PC-9 (cell line): Measurements from ENCODE around the gene HTRA1. TPM values are rescaled to one million over a fixed set of nuclear protein-coding genes. Genes with fewer than 3 reads are reported as not detected.

Source experiments
- BruUV-seq: library from RNA; stranded (reverse); fragments of 400-500 nt; replicated peaks from 2 replicates; lab custom pipeline; 2021; lab: Mats Ljungman, UMichigan
- CTCF ChIA-PET: fragments of 300-600 bp; sonication (Branson Sonifier 250); formaldehyde crosslinking; loops from one replicate; lab custom pipeline; 2022; ENCODE audit warnings: antibody characterized with exemption; lab: Charles Lee
- POLR2A ChIA-PET: fragments of 300-600 bp; sonication (Branson Sonifier 250); formaldehyde crosslinking; loops from one replicate; lab custom pipeline; 2022; ENCODE audit warnings: antibody characterized with exemption; ENCODE audit not compliant: unreplicated experiment; lab: Charles Lee
- DNase-seq, 2 experiments: peaks; one replicate each; pipeline versions ENCODE4 v3.0.0 to v3.0.0-alpha.2; 2015 to 2022; ENCODE audit warnings: mixed read lengths in 1 of 2
- H2AFZ ChIP-seq: fragments of 200-600 bp; sonication (generic); 2 replicates; pipeline ENCODE4 v1.8.1; 2017; ENCODE audit warnings: antibody characterized with exemption
- H3F3A ChIP-seq: fragments of 200-600 bp; sonication (generic); 2 replicates; pipeline ENCODE4 v1.8.1; 2017; ENCODE audit warnings: antibody characterized with exemption, mild to moderate bottlenecking, low read depth; ENCODE audit not compliant: insufficient read depth
- H3K27ac ChIP-seq: fragments of 200-600 bp; sonication (generic); 2 replicates; pipeline ENCODE4 v1.6.1; 2016; ENCODE audit warnings: mixed run types
- H3K27me3 ChIP-seq: fragments of 200-600 bp; sonication (generic); 2 replicates; pipeline ENCODE4 v1.6.1; 2016; ENCODE audit warnings: low read depth, mixed run types; ENCODE audit not compliant: insufficient read depth
- H3K36me3 ChIP-seq: fragments of 200-600 bp; sonication (generic); 2 replicates; pipeline ENCODE4 v1.6.1; 2016; ENCODE audit warnings: low read depth, mixed run types
- H3K4me1 ChIP-seq: fragments of 200-600 bp; sonication (generic); replicated peaks from 2 replicates; pipeline ENCODE4 v1.6.1; 2016; ENCODE audit warnings: mixed run types; ENCODE audit not compliant: insufficient read depth
- H3K4me2 ChIP-seq: fragments of 200-600 bp; sonication (generic); 2 replicates; pipeline ENCODE4 v1.6.1; 2017; ENCODE audit warnings: mixed run types
- H3K4me3 ChIP-seq: fragments of 200-600 bp; sonication (generic); 2 replicates; pipeline ENCODE4 v1.6.1; 2016; ENCODE audit warnings: mixed run types
- H3K79me2 ChIP-seq: fragments of 200-600 bp; sonication (generic); 2 replicates; pipeline ENCODE4 v1.6.1; 2017; ENCODE audit warnings: low read depth, mixed run types
- H3K9me2 ChIP-seq: fragments of 200-600 bp; sonication (generic); 2 replicates; pipeline ENCODE4 v1.8.1; 2017; ENCODE audit warnings: mild to moderate bottlenecking; ENCODE audit not compliant: insufficient read depth
- H3K9me3 ChIP-seq: fragments of 200-600 bp; sonication (generic); 2 replicates; pipeline ENCODE4 v1.8.1; 2016; ENCODE audit warnings: low read depth; ENCODE audit not compliant: insufficient read depth
- H4K20me1 ChIP-seq: fragments of 200-600 bp; sonication (generic); 2 replicates; pipeline ENCODE4 v1.8.1; 2017; ENCODE audit not compliant: insufficient read depth
- CTCF ChIP-seq: fragments of 200-600 bp; sonication (generic); conservative IDR thresholded peaks from 2 replicates; pipeline ENCODE4 v1.6.1; 2017; ENCODE audit warnings: mixed run types, antibody characterized with exemption, mild to moderate bottlenecking, moderate library complexity
- EZH2 ChIP-seq: fragments of 200-600 bp; sonication (generic); IDR thresholded peaks from 2 replicates; pipeline ENCODE4 v1.8.0; 2017; ENCODE audit warnings: antibody characterized with exemption, low read depth
- intact Hi-C: fragments of 100-400 bp; cut with micrococcal nuclease; formaldehyde crosslinking; loops from one replicate; pipeline ENCODE4 v1.10.0; 2022; ENCODE audit not compliant: unreplicated experiment
- total RNA-seq: library from RNA; stranded (reverse); gene quantifications from 2 replicates; pipeline ENCODE4 v1.2.3, GENCODE V29; 2021

Gene HTRA1
- total RNA-seq, 1 experiment from 2014 or later = 18.0 TPM

DNA sequence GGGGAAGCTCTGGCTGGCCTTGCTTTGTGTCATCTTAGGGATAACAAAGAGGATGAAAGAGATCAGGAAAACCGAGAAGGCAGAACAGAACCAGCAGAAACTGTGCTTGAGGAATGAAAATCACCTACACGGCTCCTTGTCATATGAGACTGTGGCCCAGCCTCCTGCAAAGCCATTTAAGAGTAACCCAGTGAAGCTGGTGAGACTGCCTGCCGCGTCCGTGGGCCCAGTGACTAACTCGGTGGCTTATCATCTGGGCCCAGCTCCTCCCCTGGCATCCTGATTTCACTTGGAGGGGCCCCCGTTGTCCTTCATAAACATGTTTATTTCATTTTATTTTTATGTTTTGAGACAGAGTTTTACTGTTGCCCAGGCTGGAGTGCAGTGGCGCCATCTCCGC lies 30.7 kb downstream of the HTRA1 start:
- ChIA-PET POLR2A (no interaction called here), CTCF (no interaction called here)
- H3F3A ChIP-seq = no peaks in the 10 kb centered on the region
- no peak overlapping the region for H3K27ac ChIP-seq
- no peaks in the 10 kb centered on the region for H3K9me3 ChIP-seq
- H3K9me2 ChIP-seq = no peaks in the 10 kb centered on the region
- DNase-seq = no peak
- H3K27me3 ChIP-seq = no peaks in the 10 kb centered on the region
- no peak for TF ChIP-seq CTCF
- no peak for TF ChIP-seq EZH2
- no peak overlapping the region for H3K4me2 ChIP-seq
- no TSS peak for BruUV-seq
- H3K36me3 ChIP-seq = no peaks in the 10 kb centered on the region
- H3K4me3 ChIP-seq = no peak overlapping the region
- no peak overlapping the region for H2AFZ ChIP-seq
- H4K20me1 ChIP-seq = no peaks in the 10 kb centered on the region
- H3K79me2 ChIP-seq = no peaks in the 10 kb centered on the region
- peaks cover 10% of the 10 kb centered on the region for H3K4me1 ChIP-seq
- intact Hi-C loops = no loop called here

GRCh38 chr10:122492999-122493481 lies 31.7 kb downstream of the HTRA1 start:
- Histone ChIP-seq H3K27ac (no peak overlapping the region), H3K4me1 (peaks cover 10% of the 10 kb centered on the region), H3K27me3 (no peaks in the 10 kb centered on the region), H3K4me3 (no peak overlapping the region), H3K36me3 (no peaks in the 10 kb centered on the region), H3K4me2 (no peak overlapping the region), H3K9me2 (no peaks in the 10 kb centered on the region), H4K20me1 (no peaks in the 10 kb centered on the region), H3K79me2 (no peaks in the 10 kb centered on the region), H3F3A (no peaks in the 10 kb centered on the region), H2AFZ (no peak overlapping the region), H3K9me3 (no peaks in the 10 kb centered on the region)
- BruUV-seq = no TSS peak
- no peak for TF ChIP-seq EZH2
- TF ChIP-seq CTCF = no peak
- POLR2A ChIA-PET = no interaction called here
- CTCF ChIA-PET = no interaction called here
- intact Hi-C loops = no loop called here
- DNase-seq = no peak

DNA sequence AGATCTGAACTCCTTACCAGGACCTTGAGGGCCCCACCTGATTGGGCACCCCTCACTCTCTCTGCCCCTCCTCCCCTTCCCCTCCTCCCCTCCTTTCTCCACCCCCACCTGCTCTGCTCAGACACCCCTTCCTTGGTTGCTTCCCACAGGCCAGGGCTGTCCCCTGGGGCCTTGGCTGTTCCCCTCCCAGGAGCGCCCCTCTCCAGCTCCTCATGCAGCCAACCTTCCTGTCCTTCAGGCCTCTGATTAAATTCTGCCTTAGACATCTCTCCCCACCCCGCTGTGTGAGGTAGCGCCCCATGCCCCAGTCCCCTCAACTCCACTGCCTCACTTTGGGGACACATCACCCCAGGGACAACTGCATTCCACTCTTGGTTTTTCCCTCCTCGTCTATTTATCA lies 32.4 kb downstream of the HTRA1 start:
- TF ChIP-seq EZH2 (no peak), CTCF (no peak)
- H3K4me2 ChIP-seq = no peak overlapping the region
- peaks cover 10% of the 10 kb centered on the region for H3K4me1 ChIP-seq
- no peak overlapping the region for H2AFZ ChIP-seq
- H3K4me3 ChIP-seq = no peak overlapping the region
- intact Hi-C loops = no loop called here
- no peaks in the 10 kb centered on the region for H3K27me3 ChIP-seq
- no peaks in the 10 kb centered on the region for H3K9me3 ChIP-seq
- BruUV-seq = no TSS peak
- H3K27ac ChIP-seq = no peak overlapping the region
- H3K9me2 ChIP-seq = no peaks in the 10 kb centered on the region
- H3K79me2 ChIP-seq = no peaks in the 10 kb centered on the region
- CTCF ChIA-PET = no interaction called here
- no peaks in the 10 kb centered on the region for H4K20me1 ChIP-seq
- POLR2A ChIA-PET = no interaction called here
- no peaks in the 10 kb centered on the region for H3K36me3 ChIP-seq
- no peaks in the 10 kb centered on the region for H3F3A ChIP-seq
- no peak for DNase-seq
